Measurements from ENCODE around the gene CAB39.

Gene CAB39

GRCh38 chr2:230850358-230850658 lies 137.7 kb downstream of the CAB39 start:
- no peak for ATAC-seq (ENCODE audit: low read depth)
- Histone ChIP-seq H3K36me3 (ENCODE audit: low read depth) (no peaks in the 10 kb centered on the region), H3K9me3 (ENCODE audit: severe bottlenecking) (no peaks in the 10 kb centered on the region), H3K4me3 (ENCODE audit: severe bottlenecking) (no peak overlapping the region), H3K27me3 (ENCODE audit: insufficient read depth, poor library complexity, severe bottlenecking) (peaks cover 3% of the 10 kb centered on the region), H3K27ac (ENCODE audit: poor library complexity, severe bottlenecking) (no peak overlapping the region), H3K4me1 (ENCODE audit: insufficient read depth, poor library complexity, severe bottlenecking) (no peaks in the 10 kb centered on the region)
- peak; percentile 53 for TF ChIP-seq CTCF (IDR thresholded peaks at IDR 0.05; ENCODE audit: poor library complexity, severe bottlenecking)
- DNase-seq (ENCODE audit: low spot score): no peak

- no peak for DNase-seq (ENCODE audit: low spot score)
- Histone ChIP-seq H3K27me3 (ENCODE audit: insufficient read depth, poor library complexity, severe bottlenecking) (peaks cover 3% of the 10 kb centered on the region), H3K36me3 (ENCODE audit: low read depth) (no peaks in the 10 kb centered on the region), H3K4me1 (ENCODE audit: insufficient read depth, poor library complexity, severe bottlenecking) (no peaks in the 10 kb centered on the region), H3K9me3 (ENCODE audit: severe bottlenecking) (no peaks in the 10 kb centered on the region), H3K27ac (ENCODE audit: poor library complexity, severe bottlenecking) (no peak overlapping the region), H3K4me3 (ENCODE audit: severe bottlenecking) (no peak overlapping the region)
- no peak for TF ChIP-seq CTCF (IDR thresholded peaks at IDR 0.05; ENCODE audit: poor library complexity, severe bottlenecking)
- no peak for ATAC-seq (ENCODE audit: low read depth)
Measured at GRCh38 chr2:230852113-230852512, 139.5 kb downstream of the CAB39 start.

- no peak for DNase-seq (ENCODE audit: low spot score)
- Histone ChIP-seq H3K4me3 (ENCODE audit: severe bottlenecking) (no peak overlapping the region), H3K36me3 (ENCODE audit: low read depth) (no peaks in the 10 kb centered on the region), H3K9me3 (ENCODE audit: severe bottlenecking) (no peaks in the 10 kb centered on the region), H3K27ac (ENCODE audit: poor library complexity, severe bottlenecking) (no peak overlapping the region), H3K27me3 (ENCODE audit: insufficient read depth, poor library complexity, severe bottlenecking) (peaks cover 12% of the 10 kb centered on the region), H3K4me1 (ENCODE audit: insufficient read depth, poor library complexity, severe bottlenecking) (no peaks in the 10 kb centered on the region)
- ATAC-seq (ENCODE audit: low read depth): no peak
- no peak for TF ChIP-seq CTCF (IDR thresholded peaks at IDR 0.05; ENCODE audit: poor library complexity, severe bottlenecking)
Measured at GRCh38 chr2:230861552-230862255, 149.1 kb downstream of the CAB39 start.

GRCh38 chr2:230862292-230862691 lies 149.7 kb downstream of the CAB39 start:
- Histone ChIP-seq H3K4me3 (ENCODE audit: severe bottlenecking) (no peak overlapping the region), H3K36me3 (ENCODE audit: low read depth) (no peaks in the 10 kb centered on the region), H3K27me3 (ENCODE audit: insufficient read depth, poor library complexity, severe bottlenecking) (peaks cover 12% of the 10 kb centered on the region), H3K4me1 (ENCODE audit: insufficient read depth, poor library complexity, severe bottlenecking) (no peaks in the 10 kb centered on the region), H3K27ac (ENCODE audit: poor library complexity, severe bottlenecking) (no peak overlapping the region), H3K9me3 (ENCODE audit: severe bottlenecking) (no peaks in the 10 kb centered on the region)
- TF ChIP-seq CTCF (IDR thresholded peaks at IDR 0.05; ENCODE audit: poor library complexity, severe bottlenecking): no peak
- no peak for ATAC-seq (ENCODE audit: low read depth)
- no peak for DNase-seq (ENCODE audit: low spot score)

- Histone ChIP-seq H3K4me1 (ENCODE audit: insufficient read depth, poor library complexity, severe bottlenecking) (no peaks in the 10 kb centered on the region), H3K27me3 (ENCODE audit: insufficient read depth, poor library complexity, severe bottlenecking) (peaks cover 7% of the 10 kb centered on the region), H3K27ac (ENCODE audit: poor library complexity, severe bottlenecking) (no peak overlapping the region), H3K4me3 (ENCODE audit: severe bottlenecking) (no peak overlapping the region), H3K36me3 (ENCODE audit: low read depth) (no peaks in the 10 kb centered on the region), H3K9me3 (ENCODE audit: severe bottlenecking) (no peaks in the 10 kb centered on the region)
- ATAC-seq (ENCODE audit: low read depth) (no peak), DNase-seq (ENCODE audit: low spot score) (no peak)
- no peak for TF ChIP-seq CTCF (IDR thresholded peaks at IDR 0.05; ENCODE audit: poor library complexity, severe bottlenecking)
Measured at GRCh38 chr2:230863031-230863430, 150.4 kb downstream of the CAB39 start.
